HG03280 (cell line): ENCODE results near the gene VSIG4.

Experiments
- ATAC-seq: cut with Tn5 transposase; IDR thresholded peaks from one replicate; pipeline ENCODE4 v1.9.1; 2021; ENCODE audit warnings: mild to moderate bottlenecking, moderate library complexity; ENCODE audit not compliant: unreplicated experiment

The VSIG4 gene

DNA sequence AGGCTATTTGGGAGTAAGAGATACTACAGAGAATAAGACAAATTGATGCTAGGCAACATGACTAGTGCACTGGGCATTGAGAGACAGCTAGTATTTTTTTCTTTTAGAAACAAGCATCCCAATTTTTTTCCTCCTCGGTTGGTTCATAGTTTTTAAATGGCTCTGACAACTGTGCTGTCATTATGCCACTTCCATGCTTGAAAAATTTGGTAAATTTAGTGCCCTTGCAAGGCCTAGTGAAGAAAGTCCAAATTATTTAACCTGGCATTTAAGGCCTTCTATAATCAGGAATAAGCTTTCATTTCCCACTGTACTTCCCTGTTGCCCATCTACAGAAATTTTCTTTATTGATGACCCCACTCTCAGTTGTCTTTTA lies 15.8 kb downstream of the VSIG4 start:
- ATAC-seq: no peak

DNA sequence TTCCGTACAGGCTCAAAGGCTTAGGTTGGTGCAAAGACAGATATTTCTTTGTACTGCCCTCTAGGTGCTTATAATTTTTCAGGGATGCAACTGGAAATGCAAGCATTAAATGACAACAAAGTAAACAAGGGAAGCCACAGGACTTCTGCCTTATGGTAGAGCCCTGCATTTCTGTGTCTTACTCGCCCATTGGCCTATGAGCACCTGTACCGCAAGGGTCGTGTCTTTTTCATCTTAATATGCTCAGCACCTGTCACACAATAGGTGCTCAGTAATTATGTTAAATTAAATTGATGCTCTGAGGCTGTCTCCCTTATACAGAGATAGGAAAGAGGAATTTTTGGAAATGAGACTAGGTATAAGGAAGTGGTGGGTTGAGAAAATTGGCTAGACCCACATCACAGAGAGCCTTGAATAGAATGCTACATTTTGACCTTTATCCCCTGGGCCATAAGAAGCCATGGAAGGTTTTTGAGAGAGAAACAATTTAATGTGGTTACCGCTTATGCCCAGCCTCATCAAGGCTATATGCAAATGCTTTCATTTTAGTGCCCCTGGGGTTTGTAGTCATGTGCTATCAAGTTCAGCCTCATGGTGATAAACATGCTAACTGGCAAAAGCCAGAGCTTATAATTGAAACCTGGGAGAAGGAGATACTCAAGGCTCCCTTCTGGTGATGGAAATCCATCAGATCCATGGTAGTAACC lies 16.3 kb downstream of the VSIG4 start:
- no peak for ATAC-seq

DNA sequence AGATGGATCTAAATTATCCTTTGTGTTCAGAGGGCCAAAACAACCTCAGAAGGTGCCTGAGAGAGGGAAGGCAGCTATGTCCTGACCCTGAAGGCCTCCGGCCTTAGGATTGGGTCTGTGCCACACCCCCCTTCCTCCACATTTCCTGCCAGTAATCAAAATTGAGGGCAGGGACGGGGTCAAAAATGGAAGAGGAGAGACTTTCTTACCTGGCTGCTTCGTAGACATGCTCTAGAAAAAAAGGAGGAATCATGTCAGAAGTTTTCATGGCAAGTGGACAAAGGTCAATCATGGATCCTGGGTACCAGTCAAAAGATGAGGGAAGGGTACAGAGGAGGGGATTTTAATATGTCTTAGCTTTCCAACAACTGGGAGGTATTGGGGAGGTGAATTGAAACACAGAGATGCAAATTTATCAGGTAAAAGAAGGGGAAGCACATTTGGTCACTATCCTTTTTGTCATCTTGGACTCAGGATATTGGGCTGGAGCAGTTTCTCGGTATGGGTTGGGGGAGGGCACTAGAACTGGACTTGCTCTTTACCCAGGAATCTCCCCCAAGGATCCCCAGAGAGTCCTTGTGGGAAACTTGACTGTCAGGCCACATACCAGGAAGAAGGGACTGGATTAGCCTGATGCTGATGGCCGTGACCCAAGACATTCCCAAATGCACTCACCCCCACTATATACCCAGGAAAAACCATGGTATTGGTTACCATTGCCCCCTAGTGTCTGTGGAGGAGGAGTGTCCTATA lies 17.1 kb downstream of the VSIG4 start:
- ATAC-seq: no peak

DNA sequence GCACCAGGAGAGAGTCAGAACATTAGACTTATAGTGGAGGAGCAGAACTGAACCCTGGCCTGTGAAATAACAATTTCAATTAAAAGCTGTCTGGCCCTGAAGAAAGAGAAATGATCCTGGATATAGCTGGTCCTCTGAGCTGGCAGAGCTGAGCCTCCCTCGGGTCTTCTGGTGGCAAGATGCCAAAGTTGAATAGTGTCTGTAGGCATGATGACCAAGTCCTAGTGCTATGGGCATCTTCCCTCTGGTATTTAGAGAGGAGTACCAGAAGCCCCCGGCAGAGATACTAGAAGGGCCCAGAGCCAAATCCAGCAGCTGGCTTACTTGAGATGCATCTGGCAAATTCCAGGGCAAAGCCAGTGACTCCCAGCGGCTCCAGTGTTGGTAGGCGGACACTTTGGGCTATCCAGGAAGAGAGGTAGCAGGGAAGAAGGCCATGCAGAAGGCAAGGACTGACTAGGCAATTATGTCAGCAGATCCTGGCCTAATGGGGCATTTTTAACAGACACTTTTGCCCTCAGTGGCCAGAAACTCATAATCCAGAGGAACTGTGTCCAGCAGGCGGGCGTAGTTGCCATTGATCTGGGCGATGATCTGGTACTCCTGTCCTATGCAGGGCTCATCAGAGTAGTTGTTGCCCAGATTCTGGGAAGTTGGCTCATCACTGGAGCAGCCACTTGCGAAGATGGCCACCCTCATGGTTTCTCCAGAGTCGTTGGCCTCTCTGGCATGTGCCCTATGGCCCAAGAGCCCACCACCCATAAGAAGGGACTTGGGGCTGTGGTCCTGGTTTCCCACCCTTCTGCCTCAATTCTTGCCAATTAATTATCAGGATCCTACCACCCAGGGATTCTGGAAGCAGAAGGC lies 17.9 kb downstream of the VSIG4 start:
- ATAC-seq: no peak

DNA sequence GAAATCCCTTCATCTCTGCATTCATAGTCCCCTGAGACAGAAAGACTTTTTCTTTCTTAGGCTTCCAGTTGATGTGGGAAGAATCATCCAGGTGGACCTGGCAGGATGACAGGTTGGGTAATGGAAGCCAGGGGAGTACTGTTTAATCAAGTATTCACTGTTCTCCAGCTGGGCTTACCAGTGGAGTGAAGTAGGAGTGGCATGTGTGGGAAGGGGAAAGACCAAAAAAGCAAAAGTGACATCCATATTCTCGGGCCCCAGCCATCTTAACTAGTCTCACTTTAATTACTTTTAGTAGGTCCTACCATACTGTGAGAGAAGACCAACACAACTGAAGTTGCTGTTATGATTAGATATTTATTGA lies 18.5 kb downstream of the VSIG4 start:
- no peak for ATAC-seq

DNA sequence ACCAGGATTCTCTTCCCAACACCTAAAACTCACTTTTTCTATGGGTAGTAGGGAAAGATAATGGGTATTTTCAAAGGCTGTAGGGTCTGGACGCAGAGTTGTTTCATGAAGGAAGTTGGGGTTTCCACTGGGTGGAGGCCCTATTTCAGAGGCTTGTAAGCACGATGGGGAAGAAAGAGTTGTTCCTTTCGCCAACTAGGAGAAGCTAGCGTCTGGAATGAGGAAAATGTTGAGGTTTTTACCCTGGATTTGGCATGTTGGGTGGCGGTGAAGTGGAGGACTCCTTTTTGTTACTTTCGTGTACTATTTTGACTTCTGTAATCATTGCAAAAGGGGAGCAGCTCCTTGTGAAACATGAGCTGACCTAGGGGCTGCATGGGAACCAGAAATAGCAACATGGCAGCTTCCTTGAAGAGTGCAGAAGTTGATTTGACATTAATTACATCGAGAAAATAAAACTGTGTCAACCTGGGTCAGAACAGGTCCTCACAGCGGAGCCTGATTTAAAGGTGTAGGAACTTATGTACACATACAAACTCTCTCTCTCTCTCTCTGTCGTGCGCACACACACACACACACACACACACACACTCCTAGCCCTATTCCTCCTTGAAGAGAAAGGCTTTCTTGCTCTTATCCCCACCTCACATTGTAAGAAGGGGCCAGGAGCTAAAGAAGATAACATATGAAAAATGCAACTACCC lies 19.1 kb downstream of the VSIG4 start:
- no peak for ATAC-seq

DNA sequence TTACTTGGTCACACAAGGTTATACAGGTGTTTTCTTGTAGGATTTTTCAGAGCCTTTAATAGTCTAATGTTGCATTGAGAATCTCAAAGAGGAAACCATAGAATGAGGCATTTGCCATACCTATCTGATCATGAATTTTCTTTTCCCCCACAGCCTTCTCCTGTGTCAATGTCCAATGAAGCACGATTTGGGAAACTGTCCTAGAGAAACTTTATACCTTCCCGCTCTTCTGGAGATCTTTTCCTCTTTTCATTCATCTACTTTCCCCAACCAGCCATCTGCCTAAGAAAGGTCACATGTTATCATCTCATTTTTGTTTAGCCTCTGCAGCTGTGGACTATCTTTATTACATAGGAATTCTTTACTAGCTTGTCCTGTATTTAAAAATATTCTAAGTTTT lies 19.9 kb downstream of the VSIG4 start:
- ATAC-seq: no peak

DNA sequence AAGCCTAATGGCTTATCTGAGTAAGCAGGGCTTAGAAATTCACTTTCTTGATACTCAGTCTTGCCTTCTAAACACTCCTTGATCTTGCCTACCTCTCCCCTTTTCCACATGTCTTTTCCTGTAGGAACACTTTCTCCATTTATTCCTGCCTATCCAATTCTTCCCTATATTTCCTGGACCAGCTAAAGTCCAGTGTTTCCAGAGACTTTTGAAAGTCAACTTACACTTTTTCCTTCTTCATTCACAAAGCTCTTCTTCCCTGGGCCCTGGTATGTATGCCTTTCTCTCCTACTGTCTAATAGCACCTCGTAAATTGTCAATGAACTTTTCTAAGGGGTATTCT lies 20.6 kb downstream of the VSIG4 start:
- no peak for ATAC-seq

DNA sequence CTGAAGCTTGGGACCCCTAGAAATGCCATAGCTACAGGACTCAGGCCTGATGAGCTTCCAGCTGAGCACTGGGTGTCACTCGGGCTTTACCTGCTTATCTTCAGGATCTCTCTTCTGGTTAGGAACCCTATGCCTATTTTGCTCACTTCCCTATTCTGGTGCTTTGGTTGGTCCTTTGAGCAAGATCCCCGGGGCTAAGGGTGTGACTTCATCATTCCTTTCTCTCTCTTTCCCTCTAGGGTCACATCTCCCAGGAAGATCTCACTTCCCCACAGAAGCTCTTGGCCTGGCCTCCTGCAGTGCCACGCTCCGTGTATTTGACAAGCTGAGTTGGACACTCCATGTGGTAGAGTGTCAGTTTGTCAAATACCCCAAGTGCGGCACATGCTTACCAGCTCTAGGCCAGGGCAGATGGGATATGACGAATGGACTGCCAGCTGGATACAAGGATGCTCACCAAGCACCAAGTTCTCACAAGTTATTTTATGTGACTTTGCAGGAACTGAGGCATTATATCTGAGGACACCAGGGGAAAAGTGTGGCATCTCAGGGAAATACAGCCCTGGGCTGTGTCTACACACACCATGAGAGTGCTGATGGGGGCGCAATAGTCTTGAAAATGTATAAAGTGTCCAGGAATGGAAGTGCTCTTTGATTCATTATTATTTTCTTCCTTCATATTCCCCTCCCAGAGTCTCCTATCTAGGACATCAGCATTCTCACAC lies 21.1 kb downstream of the VSIG4 start:
- no peak for ATAC-seq

DNA sequence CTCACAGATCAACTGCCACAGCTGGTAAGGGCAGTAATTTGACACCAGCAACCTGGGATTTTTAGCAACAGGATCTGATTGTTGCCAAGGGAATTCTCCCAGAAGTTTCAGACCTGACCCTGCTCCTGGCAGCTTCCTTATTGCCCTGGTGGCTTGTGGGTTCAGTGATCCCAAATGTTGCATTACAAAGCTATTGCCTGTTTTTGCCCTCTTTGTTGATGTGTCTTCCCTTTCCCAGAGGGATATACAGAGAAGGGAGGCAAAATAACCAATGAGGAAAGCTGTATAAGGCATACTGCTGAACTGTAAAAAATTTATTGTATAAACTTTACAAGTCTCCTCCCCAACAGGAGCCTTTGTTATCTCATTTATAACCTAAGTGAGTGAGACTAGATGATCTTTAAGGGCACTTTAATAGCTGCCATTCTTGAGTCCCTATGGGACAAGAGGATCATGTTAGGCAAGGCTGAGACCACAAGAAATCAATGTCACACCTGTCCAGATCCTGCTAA lies 22.2 kb downstream of the VSIG4 start:
- ATAC-seq: no peak

DNA sequence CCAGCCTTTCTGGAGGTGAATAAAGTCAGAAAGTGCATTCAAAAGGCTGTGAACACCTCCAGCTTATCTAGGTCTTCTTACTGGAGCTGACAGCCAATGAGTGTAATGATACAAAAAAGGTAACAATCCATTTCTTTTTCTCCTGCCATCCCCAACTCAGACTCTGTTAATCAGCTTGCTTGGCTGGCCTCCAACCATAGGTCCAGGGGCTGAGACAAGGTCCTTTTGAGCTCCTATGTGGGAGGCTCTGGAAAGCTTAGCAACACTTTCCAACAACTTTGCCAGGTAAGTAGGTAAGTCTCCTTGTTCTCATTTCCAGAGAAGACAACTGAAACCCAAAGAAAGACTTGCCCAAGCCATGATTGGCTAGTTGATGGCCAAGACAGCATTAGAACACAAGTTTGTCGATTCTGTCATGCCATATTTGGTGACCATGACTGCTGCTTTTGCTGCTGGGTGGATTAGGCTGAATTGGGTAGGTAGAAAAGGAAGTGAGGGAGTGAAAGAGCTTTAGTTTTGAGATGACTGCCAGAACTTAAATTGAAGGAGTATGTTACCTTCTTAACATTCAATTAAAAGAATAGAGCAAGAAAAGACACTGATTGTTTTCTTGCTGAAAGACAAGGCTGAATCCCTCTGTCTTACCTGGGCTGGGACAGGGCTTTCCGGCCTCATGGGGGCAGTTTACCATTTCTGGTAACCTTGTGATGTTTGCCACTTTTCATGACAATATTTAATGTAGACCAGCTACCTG lies 22.8 kb downstream of the VSIG4 start:
- no peak for ATAC-seq

DNA sequence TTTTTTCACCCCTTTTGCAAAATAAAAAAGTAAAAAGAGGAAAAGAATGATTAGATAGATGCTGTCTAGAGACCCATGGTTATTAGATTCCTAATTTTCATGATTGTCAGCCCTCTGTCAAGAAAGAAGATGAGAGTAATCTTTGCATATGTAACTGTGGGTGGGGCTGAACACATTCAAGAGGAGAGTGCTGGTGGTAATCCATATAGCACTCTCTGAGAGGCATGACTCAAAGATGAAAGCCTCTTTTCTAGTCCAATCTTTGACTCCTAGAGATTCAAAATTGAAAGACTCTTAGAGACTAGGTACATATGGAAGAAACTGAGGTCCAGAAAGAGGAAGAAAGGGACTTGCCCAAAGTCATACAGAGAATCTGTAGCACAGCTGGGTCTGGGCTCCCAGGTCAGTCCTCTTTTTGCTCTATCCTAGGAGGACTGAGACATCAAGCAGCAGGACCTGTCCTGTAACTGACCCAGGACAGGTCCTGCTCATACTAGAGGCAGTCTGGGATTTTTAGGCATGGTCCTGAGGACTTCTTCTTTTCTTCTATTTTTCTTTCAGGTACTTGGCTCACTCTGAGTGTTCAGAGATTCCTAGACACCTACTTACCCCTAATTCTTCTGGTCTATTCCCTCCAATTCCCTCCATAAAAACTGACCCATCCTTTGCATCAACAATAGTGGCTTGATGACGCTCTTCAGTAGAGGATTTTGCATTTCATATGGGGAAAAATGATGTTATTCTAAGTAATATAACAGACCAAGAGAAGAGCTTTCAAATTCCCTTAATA lies 23.8 kb downstream of the VSIG4 start:
- ATAC-seq: no peak

DNA sequence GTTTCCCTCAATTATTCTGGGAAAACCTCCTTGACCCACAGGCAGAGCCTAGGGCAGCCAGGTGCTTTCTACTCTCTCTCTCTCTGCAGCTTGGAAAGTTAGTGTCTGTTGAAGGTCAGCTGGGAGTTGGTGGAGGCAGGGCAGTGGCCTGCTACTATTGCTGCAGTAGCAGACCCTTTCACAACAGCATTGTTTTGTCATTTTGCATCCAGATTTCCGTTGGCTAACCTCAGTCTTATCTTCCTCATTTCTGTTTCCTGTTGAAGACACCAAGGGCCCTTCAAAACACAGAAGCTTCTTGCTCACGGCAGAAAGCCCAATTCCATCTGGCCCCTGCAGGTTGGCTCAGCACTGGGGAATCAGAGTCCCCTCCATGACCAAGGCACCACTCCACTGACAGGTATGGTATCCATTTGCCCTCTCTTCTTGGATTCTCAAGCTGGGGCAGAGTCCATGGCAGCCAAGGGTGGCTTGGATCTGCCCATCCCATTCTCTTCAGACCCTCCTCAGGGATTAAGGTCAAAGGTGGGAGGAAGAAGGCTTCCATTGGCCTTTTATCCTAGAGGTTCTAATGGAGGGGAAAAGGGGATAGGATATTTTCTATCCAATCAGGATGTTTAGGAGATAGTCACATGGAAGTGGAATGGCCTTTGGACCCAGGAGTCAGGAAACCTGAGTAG lies 24.6 kb downstream of the VSIG4 start:
- peak; percentile 40 for ATAC-seq

DNA sequence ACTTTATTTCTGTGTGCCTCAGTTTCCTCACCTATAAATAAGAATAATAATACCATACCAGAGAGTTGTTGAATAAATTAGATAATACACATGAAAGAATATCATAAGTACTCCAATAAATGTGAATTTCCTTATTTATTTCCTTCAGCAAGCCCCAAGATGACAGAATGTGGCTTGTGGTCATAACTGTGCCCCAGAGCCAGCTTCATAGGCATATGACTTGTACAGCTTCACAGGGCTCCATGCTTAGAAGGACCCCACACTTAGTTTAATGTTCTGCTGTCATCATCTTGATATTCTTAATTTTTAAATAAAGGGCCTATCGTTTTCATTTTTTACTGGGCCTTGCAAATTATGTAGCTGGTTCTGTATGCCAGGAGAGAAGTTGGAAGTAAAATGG lies 25.3 kb downstream of the VSIG4 start:
- no peak for ATAC-seq

DNA sequence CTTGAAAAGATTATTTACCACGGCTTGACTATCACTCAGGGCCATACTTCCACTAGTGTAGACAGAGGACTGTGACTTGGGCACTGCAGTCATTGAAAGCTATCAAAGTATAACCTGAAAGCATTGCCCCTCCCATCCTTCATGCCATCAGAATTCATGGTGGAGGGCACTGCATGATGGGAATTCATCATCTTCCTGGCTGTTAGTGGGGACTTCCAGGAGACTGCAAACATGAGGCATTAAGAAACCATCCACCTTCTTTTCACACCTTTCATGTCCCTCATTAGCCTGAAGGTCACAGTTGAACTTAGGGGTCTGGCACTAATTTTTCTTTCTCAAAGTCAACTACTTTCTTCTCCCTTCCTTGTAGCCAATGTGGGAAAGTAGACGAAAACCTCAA lies 25.8 kb downstream of the VSIG4 start:
- ATAC-seq: no peak

DNA sequence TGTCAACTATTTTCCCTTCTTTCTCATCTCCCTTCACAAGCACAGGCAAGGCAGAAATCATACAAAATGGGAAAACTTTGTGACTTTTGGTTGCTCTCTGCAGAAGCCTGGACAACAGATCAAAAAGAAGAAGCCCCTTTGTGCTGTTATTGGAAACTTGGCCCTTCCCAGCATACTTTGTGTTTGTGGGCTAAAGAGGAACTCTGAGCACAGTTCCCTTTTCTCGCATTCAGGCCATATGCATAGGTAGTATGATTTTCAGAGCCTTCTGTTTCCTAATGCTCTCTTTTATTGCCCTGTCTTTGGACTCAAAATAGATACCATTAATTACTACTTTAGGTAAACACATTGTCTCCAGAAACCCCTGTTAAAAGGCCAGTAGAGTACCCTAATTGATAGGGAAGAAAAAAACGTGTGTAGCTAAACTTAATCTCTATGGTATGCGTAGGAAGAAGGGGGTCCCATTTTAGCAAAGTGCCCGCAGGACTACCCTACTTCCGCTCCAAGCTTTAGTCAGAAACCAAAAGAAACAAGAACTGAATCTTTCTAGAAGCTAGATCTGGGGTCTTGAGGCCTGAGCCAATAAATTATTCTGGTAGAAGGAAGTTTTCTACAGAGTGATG lies 26.6 kb downstream of the VSIG4 start:
- ATAC-seq: no peak

DNA sequence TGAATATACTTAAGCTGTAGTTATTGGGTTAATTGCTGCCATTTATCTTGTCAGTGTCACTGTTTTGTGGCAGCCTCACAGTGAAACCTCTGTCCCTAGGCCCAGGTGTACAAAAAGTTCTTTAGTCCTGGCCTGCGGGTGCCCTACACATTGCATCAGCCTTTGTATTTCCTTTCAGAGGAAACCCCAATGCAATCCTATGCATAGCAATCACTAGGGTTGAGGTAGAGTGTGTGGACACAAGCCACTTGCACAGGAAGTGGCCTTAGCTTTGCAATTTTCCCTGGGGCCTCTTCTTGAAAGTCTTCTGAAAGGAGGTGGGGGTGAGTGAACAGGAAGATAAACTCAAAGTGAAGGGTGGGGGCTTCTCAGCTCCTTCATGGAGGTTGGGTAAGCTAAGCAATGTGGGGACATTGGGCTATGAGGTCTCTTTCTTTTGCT lies 27.8 kb downstream of the VSIG4 start:
- no peak for ATAC-seq
